A673 (cell line): ENCODE results near the gene RASA3.

Source experiments
- CTCF ChIP-seq: fragments of 300-800, 200-600 bp; sonication (generic); conservative IDR thresholded peaks from 2 replicates; pipeline ENCODE4 v1.5.1; 2017; ENCODE audit warnings: low read depth, mild to moderate bottlenecking, antibody characterized with exemption, low read length, moderate library complexity, mixed read lengths
- EZH2 ChIP-seq: fragments of 200-600 bp; sonication (generic); IDR thresholded peaks from 2 replicates; pipeline ENCODE4 v1.6.1; 2017; ENCODE audit warnings: borderline replicate concordance, low read depth, mild to moderate bottlenecking, mixed read lengths, antibody characterized with exemption, low read length; ENCODE audit not compliant: poor library complexity, severe bottlenecking

GRCh38 chr13:113945857-113946408, 186.5 kb downstream of the RASA3 start:
- no peak for TF ChIP-seq CTCF
- no peak for TF ChIP-seq EZH2
